DMS53 treated with DMSO at 0.1 percent for 48 hours (cell line): ENCODE data around the gene RNGTT.

ENCODE experiments used
- DNase-seq: peaks from one replicate; lab custom pipeline; 2025; ENCODE audit not compliant: unreplicated experiment; lab: John Stamatoyannopoulos, UW

The RNGTT gene

DNA sequence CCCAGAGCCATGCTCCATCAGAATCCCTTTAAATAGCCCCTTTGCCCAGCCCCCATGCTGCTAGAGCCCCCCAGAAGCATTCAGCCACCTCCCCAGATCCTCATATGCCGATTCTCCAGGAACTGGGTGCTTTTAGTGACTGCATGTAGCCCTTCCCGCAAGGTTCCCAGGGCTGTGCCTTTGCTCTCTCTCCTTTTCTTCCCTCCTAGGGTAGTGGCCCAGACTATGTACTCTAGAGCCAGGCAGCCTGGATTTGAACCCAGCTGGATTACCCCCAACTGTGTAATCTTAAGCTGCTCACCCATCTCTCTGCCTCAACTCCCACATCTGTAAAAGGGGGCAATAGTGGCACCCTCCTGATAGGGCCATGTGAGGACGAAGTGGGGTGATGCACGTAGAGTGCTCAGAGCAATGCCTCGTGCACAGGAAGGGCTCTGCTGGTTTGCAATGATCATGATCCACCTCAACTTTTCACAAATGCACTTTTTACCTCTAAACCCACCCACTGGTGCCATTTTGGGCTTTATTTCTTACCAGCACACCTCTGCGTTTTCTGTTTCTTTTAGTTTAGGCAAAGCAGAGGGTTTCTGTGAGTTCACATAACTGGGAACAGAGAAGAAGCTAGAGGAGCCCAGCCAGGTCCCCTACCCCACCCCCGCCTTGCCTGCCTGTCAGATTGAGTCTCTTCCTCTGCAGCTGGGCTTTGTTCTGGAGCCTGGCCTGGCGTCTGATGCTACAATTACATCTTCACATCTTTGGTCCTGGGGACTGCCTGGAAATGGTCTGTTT is 396.5 kb downstream of the RNGTT start:
- DNase-seq = no peak

DNA sequence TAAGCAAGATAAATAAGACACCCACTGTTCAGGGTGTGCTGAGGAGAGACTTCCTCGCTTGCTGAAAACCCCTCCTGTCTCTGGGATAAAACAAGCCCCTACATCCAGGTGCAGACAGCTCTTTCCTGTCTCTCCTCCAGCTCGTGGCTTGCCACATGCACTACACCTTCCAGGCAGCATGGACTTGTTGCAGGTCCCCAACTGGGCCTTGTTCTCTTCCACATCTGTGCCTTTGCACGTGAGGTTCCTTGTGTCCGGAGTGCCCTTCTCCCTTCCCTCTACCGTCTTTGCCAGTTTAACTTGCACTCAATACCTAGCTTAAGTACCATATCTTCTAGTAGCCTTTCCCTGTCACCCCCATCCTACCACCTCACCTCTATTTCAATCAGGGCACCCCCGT is 397.6 kb downstream of the RNGTT start:
- no peak for DNase-seq

DNA sequence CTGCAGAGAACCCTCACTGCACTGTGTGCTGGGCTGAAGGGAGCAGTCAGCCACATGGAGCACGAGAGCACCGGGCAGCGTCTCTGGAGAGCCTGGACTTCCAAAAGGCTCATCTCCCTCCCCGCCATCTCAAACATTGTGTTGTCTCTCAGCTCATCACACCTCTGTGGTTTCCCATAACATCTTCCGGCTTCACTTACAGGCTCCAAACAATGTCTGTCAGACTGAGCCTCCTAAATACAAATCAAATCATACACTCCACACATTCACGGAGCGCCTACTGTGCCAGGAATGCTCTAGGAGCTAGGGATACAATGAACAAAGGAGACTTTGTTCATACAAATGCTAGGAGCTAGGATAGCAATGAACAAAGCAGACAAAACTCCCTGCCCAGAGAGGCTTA is 398.0 kb downstream of the RNGTT start:
- DNase-seq = no peak

- DNase-seq = no peak
These were observed 400.2 kb downstream of the RNGTT start for GRCh38 chr6:88563277-88563625.

DNA sequence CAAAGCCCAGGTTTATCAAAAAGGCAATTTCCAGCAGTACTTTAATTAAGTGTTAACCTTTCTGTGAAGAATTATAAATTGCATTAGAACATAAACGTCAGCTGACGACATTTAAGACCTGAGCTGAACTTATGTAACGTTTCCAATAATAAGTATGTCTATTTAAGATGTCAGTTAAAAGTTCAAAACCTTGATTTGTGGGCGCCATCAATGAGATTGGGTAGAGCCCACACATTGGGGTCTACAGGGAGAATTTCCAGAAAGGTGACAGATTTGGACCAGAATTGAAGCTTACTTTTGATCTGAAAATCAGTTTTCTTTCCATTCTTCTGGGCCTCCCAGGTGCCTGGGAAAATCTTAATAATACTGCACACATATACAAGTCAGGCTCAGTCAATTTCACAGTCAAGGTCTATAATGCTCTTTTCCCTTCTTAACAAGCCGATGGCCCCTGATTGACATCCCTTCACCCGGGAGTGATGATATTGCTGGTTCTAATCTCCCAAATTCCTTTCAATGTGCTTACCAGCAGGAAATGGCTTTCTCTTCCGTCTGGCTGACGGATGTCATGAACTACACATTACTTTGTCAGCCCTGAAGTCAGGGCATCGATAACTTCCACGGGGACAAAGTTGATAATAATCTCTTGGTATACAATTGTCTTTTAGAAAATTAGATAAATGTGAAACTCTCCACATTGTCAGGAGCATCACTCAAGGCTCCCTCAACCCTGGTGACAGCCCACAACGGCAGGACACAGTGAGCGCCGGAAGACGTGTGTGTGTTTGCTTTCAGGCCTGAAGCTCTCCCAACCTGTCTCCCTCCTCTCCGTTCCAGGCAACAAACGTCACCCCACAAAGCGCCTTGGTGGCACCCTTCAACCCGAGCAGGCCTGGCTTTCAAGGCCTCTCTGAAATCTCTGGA is 400.8 kb downstream of the RNGTT start:
- no peak for DNase-seq

DNA sequence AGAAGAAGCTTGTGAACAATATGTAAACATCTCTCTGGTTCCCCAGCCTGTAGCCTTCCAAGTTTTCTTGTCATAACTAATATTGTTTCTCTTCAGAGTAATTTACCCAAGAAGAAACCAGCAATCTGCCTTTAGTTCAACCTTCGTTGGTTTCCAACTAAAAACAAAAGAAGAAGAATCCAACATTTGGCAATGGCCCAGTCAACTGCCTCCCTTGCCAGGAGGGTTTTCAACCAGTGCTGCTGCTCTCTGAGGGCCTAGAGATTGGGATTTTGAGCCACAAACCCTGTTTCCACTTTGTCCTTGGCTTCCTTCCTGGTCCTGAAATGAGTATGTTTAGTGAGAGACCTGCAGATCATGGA is 401.5 kb downstream of the RNGTT start:
- DNase-seq = no peak

DNA sequence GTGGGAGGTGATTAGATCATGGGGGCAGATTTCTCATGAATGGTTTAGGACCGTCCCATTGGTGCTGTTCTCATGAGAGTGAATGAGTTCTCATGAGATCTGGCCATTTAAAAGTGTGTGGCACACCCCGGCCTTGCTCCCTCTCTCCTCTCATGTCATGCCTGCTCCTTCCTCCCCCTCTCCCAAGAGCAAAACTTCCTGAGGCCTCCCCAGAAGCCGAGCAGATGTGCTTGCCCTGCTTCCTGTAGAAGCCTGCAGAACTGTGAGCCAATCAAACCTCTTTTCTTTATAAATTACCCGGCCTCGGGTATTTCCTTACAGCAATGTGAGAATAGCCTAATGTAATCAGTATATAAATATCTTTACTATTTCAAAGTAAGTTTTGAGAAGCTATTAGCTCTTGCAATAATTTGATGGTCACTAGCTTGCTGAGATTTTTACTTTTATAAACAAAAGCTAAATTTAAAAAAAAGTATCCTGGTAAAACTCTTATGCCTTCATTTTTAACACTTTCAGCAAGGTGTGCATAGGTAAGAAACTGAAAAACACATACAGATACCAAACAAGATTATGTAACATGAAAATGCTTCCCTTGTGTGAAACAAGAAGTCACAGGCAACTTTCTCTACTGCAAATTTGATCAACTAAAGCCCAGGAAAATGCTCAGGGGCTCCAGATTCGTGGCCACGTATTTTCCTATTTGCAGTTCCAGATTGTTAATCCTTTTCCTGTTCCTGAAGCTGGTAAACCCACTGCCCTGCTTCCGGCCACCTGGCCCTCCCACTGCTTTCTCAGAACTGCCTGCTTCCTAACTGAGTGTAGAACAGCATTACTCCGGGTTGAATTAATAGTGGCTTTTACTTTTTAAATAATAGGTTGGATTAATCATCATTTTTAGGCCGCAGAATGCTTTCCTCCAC is 402.1 kb downstream of the RNGTT start:
- DNase-seq = no peak
